Right renal cortex interstitium (tissue), 3 donors: Measurements from ENCODE around the gene SORCS1. TPM values are rescaled to one million over a fixed set of nuclear protein-coding genes. Genes with fewer than 3 reads are reported as not detected.
A peak's percentile ranks its signal among the peaks of the same experiment; 100 is the strongest.

Experiments used
- DNase-seq, 3 donors: peaks; one replicate each; pipeline ENCODE4 v3.0.0-alpha.2; 2013; ENCODE audit warnings: low read depth in 3 of 3, low spot score in 2 of 3
- polyA plus RNA-seq, 3 donors: library from polyadenylated mRNA; unstranded; fragments of 120-200 nt; gene quantifications; one replicate each; pipeline ENCODE4 v1.2.1, GENCODE V29; 2013; ENCODE audit not compliant: insufficient read length in 3 of 3

The SORCS1 gene
- polyA plus RNA-seq, 3 donors = 12.0 to 21.6 (median 17.3) TPM

- no peak for DNase-seq
Observed at GRCh38 chr10:106631016-106631702, 533.3 kb downstream of the SORCS1 start.

DNA sequence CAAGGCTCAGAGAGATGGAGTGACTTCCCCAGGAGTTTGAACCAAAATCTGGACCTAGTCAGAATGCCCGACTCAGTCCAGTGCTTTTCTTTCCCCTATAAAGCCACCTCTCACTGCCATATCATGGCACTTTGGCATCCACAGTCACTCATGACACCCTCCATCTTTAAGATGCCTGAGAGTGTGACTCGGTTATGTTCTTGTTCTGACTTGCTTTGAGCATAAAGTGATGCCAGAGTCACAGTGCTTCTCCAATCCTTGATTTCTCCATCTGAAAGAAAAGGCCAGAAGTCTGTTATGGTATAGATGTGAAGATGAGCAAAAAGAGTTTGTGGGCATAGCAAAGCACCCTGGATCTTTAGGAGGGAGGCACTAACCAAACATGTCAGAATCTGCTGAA, 538.1 kb downstream of the SORCS1 start:
- DNase-seq = no peak

GRCh38 chr10:106625751-106626150, 538.8 kb downstream of the SORCS1 start:
- no peak for DNase-seq

DNA sequence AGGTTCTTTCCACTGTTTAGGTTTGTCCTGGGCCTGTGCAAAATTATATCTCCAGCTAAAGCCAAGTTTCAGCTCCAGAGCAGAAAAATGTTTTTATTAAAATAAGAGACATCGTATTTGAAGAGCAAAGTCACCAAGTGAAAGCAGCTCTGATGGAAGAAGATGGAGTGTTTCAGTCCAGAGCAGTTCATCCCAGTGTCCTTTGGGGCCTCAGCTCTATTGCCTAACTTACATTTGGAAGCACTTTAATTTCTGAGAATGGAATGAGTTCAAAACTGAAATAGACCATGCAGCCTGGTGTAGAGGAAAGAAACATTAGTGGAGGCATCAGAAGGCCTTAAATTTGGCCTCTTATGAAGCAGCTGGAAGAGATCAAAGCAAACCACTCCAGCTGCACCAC, 545.2 kb downstream of the SORCS1 start:
- DNase-seq = no peak

DNA sequence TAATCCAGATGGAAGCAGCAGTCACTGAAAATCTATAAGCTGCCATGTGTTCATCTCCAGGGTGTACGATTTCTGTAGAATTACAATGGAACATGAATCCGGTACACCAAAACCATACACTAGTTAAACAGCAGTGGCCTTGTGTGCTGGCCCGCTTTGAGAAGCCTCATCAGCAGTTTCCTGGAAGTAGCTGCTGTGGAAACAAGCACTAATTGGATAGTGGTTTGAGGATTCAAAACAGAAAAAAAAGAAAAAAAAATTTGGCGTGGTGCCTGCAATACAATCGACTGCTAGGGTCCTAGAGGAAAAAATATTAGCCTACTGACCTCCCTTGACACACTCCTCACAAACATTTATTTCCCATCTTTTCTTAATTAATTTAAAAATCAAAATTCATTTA, 545.9 kb downstream of the SORCS1 start:
- DNase-seq = no peak

DNA sequence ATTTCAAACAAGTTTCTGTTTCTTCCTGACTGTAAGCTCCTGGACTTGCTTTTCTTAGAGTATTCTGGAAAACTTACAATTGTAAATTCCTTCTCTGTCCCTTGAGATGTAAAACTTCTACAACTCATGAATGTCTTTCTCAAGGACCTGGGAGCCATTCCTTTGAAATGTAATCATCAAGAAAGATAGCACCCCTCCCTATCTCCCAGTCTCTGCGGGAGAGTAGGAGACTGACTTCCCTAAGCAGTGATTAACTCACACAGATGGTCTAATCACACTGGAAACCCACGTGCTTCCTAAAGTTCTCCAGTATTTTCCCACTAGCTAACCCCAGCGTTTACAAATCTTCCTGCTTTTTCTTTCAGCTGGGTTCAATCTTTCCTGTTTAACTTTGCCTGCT, 549.4 kb downstream of the SORCS1 start:
- DNase-seq = no peak

GRCh38 chr10:106614293-106614692, 550.2 kb downstream of the SORCS1 start:
- DNase-seq = no peak

DNA sequence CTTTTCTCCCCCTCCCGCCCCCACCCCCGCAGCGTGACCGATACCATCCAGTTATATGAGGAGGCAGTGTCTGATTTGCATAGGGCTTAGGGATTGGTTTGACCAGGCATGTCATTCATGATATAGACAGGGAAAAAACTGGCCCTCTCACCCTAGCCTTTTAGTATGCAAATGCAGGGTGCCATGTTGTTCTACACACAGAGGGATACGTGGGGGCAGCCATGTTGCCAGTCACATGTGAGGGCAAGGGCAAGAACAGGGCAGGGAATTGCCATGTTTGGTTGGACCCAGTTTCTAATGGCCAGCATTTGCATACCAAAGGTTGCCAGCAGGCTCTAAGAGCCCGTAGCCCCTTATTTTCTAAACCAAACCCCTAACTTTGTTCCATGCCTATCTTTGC, 552.1 kb downstream of the SORCS1 start:
- DNase-seq = no peak

- DNase-seq = no peak
Observed at GRCh38 chr10:106609470-106610266, 554.8 kb downstream of the SORCS1 start.

DNA sequence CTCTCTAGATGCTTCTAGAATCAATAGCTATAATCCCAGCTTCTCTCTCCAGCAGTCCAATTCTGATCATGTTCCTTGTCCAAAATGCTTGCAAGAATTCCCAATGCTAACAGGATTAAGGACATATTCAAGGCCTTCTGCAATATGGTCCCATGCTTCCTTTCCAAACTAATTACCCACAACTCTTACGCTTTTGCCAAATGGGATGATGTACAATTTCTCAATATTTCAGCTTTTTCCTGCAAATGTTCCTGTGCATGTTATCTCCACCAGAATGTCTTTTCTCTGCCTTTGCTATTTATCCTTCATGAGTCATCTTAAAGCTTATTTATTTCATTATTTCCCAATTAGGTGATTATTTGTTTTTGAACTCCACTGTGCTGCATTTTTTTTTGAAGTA, 556.4 kb downstream of the SORCS1 start:
- DNase-seq = no peak

GRCh38 chr10:106595281-106595680, 569.2 kb downstream of the SORCS1 start:
- DNase-seq = no peak

GRCh38 chr10:106593876-106594275, 570.6 kb downstream of the SORCS1 start:
- no peak for DNase-seq

DNA sequence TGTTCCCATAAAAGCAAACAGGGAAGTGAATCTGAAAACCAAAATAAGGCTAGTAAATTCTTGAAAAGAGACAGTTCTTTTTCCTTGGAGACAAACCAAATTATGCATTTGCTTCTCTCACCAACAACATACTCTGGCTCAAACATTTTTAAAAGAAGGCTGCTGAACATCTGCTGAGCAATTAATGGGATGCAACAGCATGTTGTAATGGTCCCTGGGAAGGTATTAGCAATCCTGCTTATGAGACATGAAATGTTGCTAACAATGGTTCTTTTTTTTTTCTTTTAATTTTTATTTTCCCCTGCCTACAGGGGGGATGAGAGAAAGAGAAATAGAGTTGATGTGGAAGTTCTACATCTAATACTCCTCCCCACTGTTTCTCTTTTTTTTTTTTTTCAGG, 572.1 kb downstream of the SORCS1 start:
- DNase-seq = no peak

GRCh38 chr10:106582291-106582690, 582.2 kb downstream of the SORCS1 start:
- DNase-seq = no peak

- DNase-seq = no peak
Observed at GRCh38 chr10:106577756-106578155, 586.8 kb downstream of the SORCS1 start.

DNA sequence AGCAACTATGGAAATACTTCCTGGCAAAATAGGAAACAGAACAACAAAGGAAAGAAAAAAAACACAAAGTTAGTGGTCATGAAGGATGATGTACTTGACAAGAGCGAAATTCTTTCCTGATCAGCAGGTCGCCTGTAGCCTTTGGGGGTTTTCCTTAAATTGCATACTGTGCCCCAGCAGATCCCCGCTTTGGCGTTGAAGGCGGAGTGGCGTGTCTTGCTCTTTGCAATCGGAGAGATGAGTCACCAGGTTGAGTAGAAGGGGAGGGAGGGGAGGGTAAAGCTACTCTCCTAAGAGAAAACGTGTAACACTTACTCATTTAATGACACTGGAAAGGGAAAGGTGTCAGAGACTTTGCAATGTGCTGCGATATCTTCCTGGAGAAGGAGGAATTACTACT, 587.2 kb downstream of the SORCS1 start:
- DNase-seq = no peak

GRCh38 chr10:106576534-106576933, 588.0 kb downstream of the SORCS1 start:
- no peak for DNase-seq

DNA sequence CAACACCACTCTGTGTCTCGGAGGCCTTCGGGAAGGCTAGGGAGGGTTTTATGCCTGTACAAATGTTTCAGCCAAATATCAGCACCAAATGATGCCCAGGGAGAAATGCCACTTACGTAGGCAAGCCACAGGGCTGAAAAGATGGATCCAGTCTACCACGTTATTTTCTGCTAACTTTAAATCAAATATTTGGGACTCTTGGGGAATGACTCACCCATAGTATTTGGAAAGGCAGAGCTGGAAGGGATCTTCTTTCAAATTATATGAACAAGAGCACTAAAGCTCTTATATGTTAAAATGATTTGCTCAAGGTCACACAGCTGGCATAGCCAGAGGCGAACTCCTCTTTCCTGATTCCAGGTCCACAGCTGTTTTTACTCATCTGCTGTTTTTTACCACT, 591.4 kb downstream of the SORCS1 start:
- DNase-seq = no peak

DNA sequence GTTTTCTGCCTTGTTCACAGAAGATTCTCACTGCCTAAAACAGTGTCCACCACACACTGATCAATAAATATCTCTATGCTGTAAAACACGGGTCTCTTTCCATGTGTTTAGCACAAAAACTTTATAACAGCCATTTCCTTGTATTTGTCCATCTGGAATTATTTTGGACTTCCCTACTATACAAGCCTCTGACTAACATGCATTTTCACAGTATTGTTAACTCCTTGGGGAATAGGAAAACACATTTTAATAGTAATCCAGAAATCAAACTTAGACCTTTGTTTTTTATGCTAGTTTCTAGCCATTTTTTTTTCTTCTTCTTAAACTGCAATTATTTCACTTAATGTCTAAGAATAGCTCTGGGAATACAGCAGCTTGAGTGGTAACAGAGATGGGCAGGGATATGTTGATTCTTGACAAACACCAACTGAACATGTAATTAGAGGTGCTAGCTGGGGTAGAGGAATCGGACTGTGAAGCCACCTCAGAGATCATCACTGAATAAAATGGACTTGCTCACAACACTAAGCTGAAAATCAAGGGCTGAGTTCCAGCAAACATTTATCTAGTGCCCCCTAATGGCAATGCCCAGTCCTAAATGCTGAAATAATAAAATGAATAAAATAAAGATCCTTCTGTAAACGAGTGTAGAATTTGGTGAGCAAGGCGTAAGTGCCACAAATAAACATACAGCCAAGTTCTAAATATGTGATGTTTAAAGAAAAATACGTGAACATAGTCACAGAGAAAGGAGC, 593.1 kb downstream of the SORCS1 start:
- peak in 1 of 3 donors; percentile 8 for DNase-seq

GRCh38 chr10:106570268-106570667, 594.2 kb downstream of the SORCS1 start:
- DNase-seq = no peak

DNA sequence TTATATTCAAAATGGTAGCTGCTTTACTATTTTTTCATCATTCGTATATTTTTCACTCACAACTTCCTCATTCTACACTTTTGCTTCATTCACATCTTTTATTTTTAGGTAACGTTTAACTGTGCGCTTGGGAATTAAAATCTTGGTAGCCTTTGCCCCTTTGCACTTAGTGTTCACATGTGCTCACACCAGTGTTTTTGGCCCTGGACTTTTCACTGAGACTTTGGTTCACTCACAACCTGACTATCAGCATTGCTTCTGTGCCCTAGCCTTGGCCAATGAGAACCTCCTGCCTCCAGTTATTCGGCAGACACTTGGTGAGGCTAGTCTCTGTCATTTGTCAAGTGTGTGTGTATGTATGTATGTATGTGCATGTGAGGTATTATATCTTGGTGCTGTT, 596.9 kb downstream of the SORCS1 start:
- DNase-seq = no peak

GRCh38 chr10:106566873-106567272, 597.6 kb downstream of the SORCS1 start:
- DNase-seq = no peak
